GM19238 (cell line): ENCODE measurements around the gene DHRS1.

Experiments used
- DNase-seq: peaks from one replicate; pipeline ENCODE4 v3.0.0; 2011; ENCODE audit warnings: low spot score; ENCODE audit not compliant: insufficient read length

DHRS1 gene

GRCh38 chr14:24266344-24267244 lies 33.0 kb downstream of the DHRS1 start:
- DNase-seq = no peak

GRCh38 chr14:24264298-24264697 lies 35.3 kb downstream of the DHRS1 start:
- DNase-seq = no peak

- no peak for DNase-seq
Observed at GRCh38 chr14:24263848-24264247, 35.7 kb downstream of the DHRS1 start.

GRCh38 chr14:24262821-24263733 lies 36.5 kb downstream of the DHRS1 start, which contains the start of gene TGM1:
TSS of gene TGM1 (minus strand) at chr14:24263177. CDS start at chr14:24262352, 825 bp downstream.
- DNase-seq = no peak

- no peak for DNase-seq
Observed at GRCh38 chr14:24261969-24262327, 37.6 kb downstream of the DHRS1 start.

GRCh38 chr14:24261256-24261968 lies 38.2 kb downstream of the DHRS1 start:
- DNase-seq = no peak

GRCh38 chr14:24260780-24261157 lies 38.8 kb downstream of the DHRS1 start:
- DNase-seq = no peak

- DNase-seq = no peak
Observed at GRCh38 chr14:24260026-24260779, 39.4 kb downstream of the DHRS1 start.

GRCh38 chr14:24259282-24260025 lies 40.1 kb downstream of the DHRS1 start:
- DNase-seq = no peak

GRCh38 chr14:24258548-24259265 lies 40.9 kb downstream of the DHRS1 start:
- DNase-seq = no peak

- DNase-seq = no peak
Observed at GRCh38 chr14:24258119-24258518, 41.5 kb downstream of the DHRS1 start.

- no peak for DNase-seq
Observed at GRCh38 chr14:24256960-24257359, 42.6 kb downstream of the DHRS1 start.

- DNase-seq = no peak
Observed at GRCh38 chr14:24255931-24256711, 43.5 kb downstream of the DHRS1 start.

GRCh38 chr14:24255438-24255837 lies 44.1 kb downstream of the DHRS1 start:
- no peak for DNase-seq

GRCh38 chr14:24254630-24255392 lies 44.8 kb downstream of the DHRS1 start:
- DNase-seq = no peak

- DNase-seq = no peak
Observed at GRCh38 chr14:24253936-24254335, 45.6 kb downstream of the DHRS1 start.

GRCh38 chr14:24252289-24253124 lies 47.1 kb downstream of the DHRS1 start:
- DNase-seq = no peak
